Astrocyte (in vitro differentiated cells and primary cell): Measurements from ENCODE around the gene APP. TPM values are rescaled to one million over a fixed set of nuclear protein-coding genes. Genes with fewer than 3 reads are reported as not detected.
"Not testable (repeated sequence)": the region's sequence is repeated elsewhere in the genome, so short reads cannot be mapped to it uniquely, and the experiment has no call there.

Source experiments
- DNase-seq: peaks from one replicate; pipeline ENCODE4 v3.0.0-alpha.2; 2010; ENCODE audit warnings: low read depth
- FAIRE-seq: peaks from 2 replicates; lab custom pipeline; 2011; peaks lifted over from hg19 to GRCh38; lab: Jason Lieb, UNC
- H2AFZ ChIP-seq: 2 replicates; pipeline ENCODE4 v1.6.0; 2012; ENCODE audit warnings: low read depth, low read length, inconsistent platforms
- H3K27ac ChIP-seq: 2 replicates; pipeline ENCODE4 v1.5.1; 2011; ENCODE audit warnings: low read depth, low read length, inconsistent platforms
- H3K27me3 ChIP-seq: 2 replicates; pipeline ENCODE4 v1.6.0; 2011; ENCODE audit warnings: low read length, inconsistent platforms; ENCODE audit not compliant: insufficient read depth
- H3K36me3 ChIP-seq: 2 replicates; pipeline ENCODE4 v1.5.1; 2011; ENCODE audit warnings: low read length, inconsistent platforms; ENCODE audit not compliant: insufficient read depth
- H3K4me1 ChIP-seq: 2 replicates; pipeline ENCODE4 v1.5.1; 2011; ENCODE audit warnings: low read length, inconsistent platforms; ENCODE audit not compliant: insufficient read depth
- H3K4me2 ChIP-seq: 2 replicates; pipeline ENCODE4 v1.6.0; 2012; ENCODE audit warnings: low read length, inconsistent platforms
- H3K4me3 ChIP-seq: 2 replicates; pipeline ENCODE4 v1.5.1; 2011; ENCODE audit warnings: low read depth, mild to moderate bottlenecking, low read length, inconsistent platforms; ENCODE audit not compliant: insufficient read depth
- H3K79me2 ChIP-seq: 2 replicates; pipeline ENCODE4 v1.6.0; 2012; ENCODE audit warnings: mild to moderate bottlenecking, low read length, inconsistent platforms; ENCODE audit not compliant: insufficient read depth
- H3K9ac ChIP-seq: 2 replicates; pipeline ENCODE4 v1.6.0; 2012; ENCODE audit warnings: mild to moderate bottlenecking, low read length, inconsistent platforms
- H3K9me3 ChIP-seq: 2 replicates; pipeline ENCODE4 v1.5.1; 2012; ENCODE audit warnings: low read depth, mild to moderate bottlenecking, low read length, inconsistent platforms; ENCODE audit not compliant: insufficient read depth
- H4K20me1 ChIP-seq: 2 replicates; pipeline ENCODE4 v1.6.0; 2012; ENCODE audit warnings: low read length, inconsistent platforms; ENCODE audit not compliant: insufficient read depth
- H3K27ac Mint-ChIP-seq: one replicate; pipeline ENCODE4 v1.8.0; 2021; ENCODE audit warnings: mild to moderate bottlenecking, mixed read lengths; ENCODE audit not compliant: unreplicated experiment
- H3K27me3 Mint-ChIP-seq: one replicate; pipeline ENCODE4 v1.8.0; 2021; ENCODE audit warnings: low read depth, mixed read lengths; ENCODE audit not compliant: unreplicated experiment
- H3K36me3 Mint-ChIP-seq: one replicate; pipeline ENCODE4 v1.8.0; 2021; ENCODE audit warnings: low read depth, mixed read lengths; ENCODE audit not compliant: unreplicated experiment
- H3K4me1 Mint-ChIP-seq: one replicate; pipeline ENCODE4 v1.8.0; 2021; ENCODE audit warnings: low read depth, mixed read lengths; ENCODE audit not compliant: unreplicated experiment
- H3K4me3 Mint-ChIP-seq: one replicate; pipeline ENCODE4 v1.8.0; 2021; ENCODE audit warnings: mild to moderate bottlenecking, moderate library complexity, mixed read lengths; ENCODE audit not compliant: unreplicated experiment
- H3K9me3 Mint-ChIP-seq: one replicate; pipeline ENCODE4 v1.8.0; 2021; ENCODE audit warnings: mild to moderate bottlenecking, mixed read lengths; ENCODE audit not compliant: unreplicated experiment
- EZH2 ChIP-seq: IDR thresholded peaks from 2 replicates; pipeline ENCODE4 v1.6.1; 2012; ENCODE audit warnings: mild to moderate bottlenecking, low read length, inconsistent platforms; ENCODE audit not compliant: insufficient read depth
- total RNA-seq: library from RNA; stranded (reverse); gene quantifications from 2 replicates; pipeline ENCODE4 v1.2.1, GENCODE V29; 2021
- TF ChIP-seq, protein P1 (sequence below): IDR thresholded peaks from 2 replicates; pipeline ENCODE4 v1.5.1; 2011; ENCODE audit warnings: low read depth, mild to moderate bottlenecking, inconsistent platforms, low read length, moderate library complexity; ENCODE audit not compliant: insufficient read depth

APP gene
- total RNA-seq, 1 donor from 2014 or later: 823 TPM

DNA sequence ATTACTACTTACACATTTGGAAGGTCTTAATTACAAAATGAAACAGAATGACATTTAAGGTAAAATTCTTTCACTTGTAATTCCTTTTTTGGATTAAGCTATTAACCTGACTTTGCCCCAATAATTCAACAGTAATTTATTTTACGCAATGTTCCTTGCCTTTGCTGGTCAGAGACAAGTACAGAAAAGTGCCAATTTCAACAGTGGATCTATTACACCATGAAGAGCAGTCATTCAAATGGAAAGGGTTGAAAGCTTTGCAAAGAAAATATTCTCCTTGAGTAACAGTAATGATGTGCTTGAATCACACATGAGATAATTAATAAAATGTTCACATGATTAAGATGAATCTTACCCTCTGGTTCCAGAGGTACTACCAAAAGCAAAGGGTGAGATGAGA, 84.7 kb downstream of the APP start:
- Mint-ChIP-seq H3K27me3 (no peaks in the 10 kb centered on the region), H3K9me3 (no peaks in the 10 kb centered on the region), H3K4me3 (no peak overlapping the region), H3K27ac (no peak overlapping the region), H3K36me3 (peaks cover 18% of the 10 kb centered on the region), H3K4me1 (peaks cover 5% of the 10 kb centered on the region)
- Histone ChIP-seq H4K20me1 (peaks cover 26% of the 10 kb centered on the region), H3K4me1 (no peaks in the 10 kb centered on the region), H3K79me2 (peaks cover 69% of the 10 kb centered on the region), H3K27ac (no peak overlapping the region), H3K4me2 (no peak overlapping the region), H3K36me3 (no peaks in the 10 kb centered on the region), H3K4me3 (no peak overlapping the region), H3K9ac (no peak overlapping the region), H2AFZ (no peak overlapping the region), H3K9me3 (no peaks in the 10 kb centered on the region), H3K27me3 (no peaks in the 10 kb centered on the region)
- FAIRE-seq (no peak), DNase-seq (no peak)
- TF ChIP-seq EZH2: no peak
- TF ChIP-seq, protein P1, sequence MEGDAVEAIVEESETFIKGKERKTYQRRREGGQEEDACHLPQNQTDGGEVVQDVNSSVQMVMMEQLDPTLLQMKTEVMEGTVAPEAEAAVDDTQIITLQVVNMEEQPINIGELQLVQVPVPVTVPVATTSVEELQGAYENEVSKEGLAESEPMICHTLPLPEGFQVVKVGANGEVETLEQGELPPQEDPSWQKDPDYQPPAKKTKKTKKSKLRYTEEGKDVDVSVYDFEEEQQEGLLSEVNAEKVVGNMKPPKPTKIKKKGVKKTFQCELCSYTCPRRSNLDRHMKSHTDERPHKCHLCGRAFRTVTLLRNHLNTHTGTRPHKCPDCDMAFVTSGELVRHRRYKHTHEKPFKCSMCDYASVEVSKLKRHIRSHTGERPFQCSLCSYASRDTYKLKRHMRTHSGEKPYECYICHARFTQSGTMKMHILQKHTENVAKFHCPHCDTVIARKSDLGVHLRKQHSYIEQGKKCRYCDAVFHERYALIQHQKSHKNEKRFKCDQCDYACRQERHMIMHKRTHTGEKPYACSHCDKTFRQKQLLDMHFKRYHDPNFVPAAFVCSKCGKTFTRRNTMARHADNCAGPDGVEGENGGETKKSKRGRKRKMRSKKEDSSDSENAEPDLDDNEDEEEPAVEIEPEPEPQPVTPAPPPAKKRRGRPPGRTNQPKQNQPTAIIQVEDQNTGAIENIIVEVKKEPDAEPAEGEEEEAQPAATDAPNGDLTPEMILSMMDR: no peak

DNA sequence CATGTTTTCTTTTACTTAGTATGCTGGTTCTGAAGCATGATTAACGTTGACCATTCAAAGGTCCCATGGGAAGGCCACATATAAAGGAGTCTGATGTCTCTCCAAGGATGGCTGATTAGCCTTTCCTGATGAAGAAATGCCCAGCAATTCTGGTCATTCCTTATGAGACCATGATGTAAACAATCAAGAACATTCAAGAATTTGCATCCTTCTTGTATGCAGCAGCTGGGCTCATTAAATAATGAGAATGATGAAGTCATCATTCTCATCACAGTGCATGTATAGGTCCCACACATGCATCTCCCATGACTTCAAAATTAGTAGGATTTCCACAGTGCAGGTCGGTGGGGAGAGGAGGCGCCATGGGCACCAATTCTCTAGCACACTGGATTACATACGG, 85.4 kb downstream of the APP start:
- Histone ChIP-seq H3K27ac (no peak overlapping the region), H2AFZ (no peak overlapping the region), H4K20me1 (peaks cover 23% of the 10 kb centered on the region), H3K79me2 (peaks cover 64% of the 10 kb centered on the region), H3K9me3 (no peaks in the 10 kb centered on the region), H3K27me3 (no peaks in the 10 kb centered on the region), H3K4me1 (no peaks in the 10 kb centered on the region), H3K9ac (no peak overlapping the region), H3K4me3 (no peak overlapping the region), H3K36me3 (no peaks in the 10 kb centered on the region), H3K4me2 (no peak overlapping the region)
- no peak overlapping the region for H3K4me3 Mint-ChIP-seq
- H3K36me3 Mint-ChIP-seq: peaks cover 20% of the 10 kb centered on the region
- TF ChIP-seq, protein P1: no peak
- no peak for TF ChIP-seq EZH2
- H3K9me3 Mint-ChIP-seq: no peaks in the 10 kb centered on the region
- no peak for DNase-seq
- H3K27me3 Mint-ChIP-seq: no peaks in the 10 kb centered on the region
- H3K27ac Mint-ChIP-seq: no peak overlapping the region
- no peak for FAIRE-seq
- peaks cover 5% of the 10 kb centered on the region for H3K4me1 Mint-ChIP-seq

DNA sequence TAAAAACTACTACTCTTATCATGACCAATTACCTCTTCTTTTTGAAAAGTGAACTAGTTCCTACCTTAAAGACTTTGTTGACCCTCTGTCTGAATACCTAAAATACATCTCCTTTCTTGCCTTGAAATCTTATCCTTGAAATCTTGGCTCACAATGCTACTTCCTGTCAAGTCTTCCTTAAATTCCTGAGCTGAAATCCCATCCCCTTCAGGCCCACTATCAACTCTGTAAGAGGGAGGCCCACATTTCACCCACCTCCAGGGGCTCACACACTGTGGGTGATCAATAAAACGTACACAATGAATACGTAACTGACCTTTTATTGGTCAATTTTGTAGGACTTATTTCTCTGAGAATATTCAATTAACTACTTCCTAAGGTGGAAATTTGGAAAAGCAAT, 88.0 kb downstream of the APP start:
- no peak for FAIRE-seq
- H3K4me2 ChIP-seq: no peak overlapping the region
- Mint-ChIP-seq H3K27me3 (no peaks in the 10 kb centered on the region), H3K4me3 (no peak overlapping the region), H3K9me3 (no peaks in the 10 kb centered on the region), H3K4me1 (peaks cover 7% of the 10 kb centered on the region), H3K27ac (peak overlapping the region; percentile 49), H3K36me3 (peaks cover 11% of the 10 kb centered on the region)
- H4K20me1 ChIP-seq: peaks cover 18% of the 10 kb centered on the region
- H3K9ac ChIP-seq: no peak overlapping the region
- DNase-seq: no peak
- no peak overlapping the region for H3K27ac ChIP-seq
- no peaks in the 10 kb centered on the region for H3K9me3 ChIP-seq
- H3K4me1 ChIP-seq: no peaks in the 10 kb centered on the region
- no peak overlapping the region for H3K4me3 ChIP-seq
- no peaks in the 10 kb centered on the region for H3K27me3 ChIP-seq
- H2AFZ ChIP-seq: no peak overlapping the region
- no peak for TF ChIP-seq EZH2
- TF ChIP-seq, protein P1: no peak
- peaks cover 68% of the 10 kb centered on the region for H3K79me2 ChIP-seq
- H3K36me3 ChIP-seq: no peaks in the 10 kb centered on the region

- not testable (repeated sequence) for H3K4me2 ChIP-seq, H2AFZ ChIP-seq, H3K27me3 ChIP-seq, H3K4me3 Mint-ChIP-seq, H3K36me3 ChIP-seq, FAIRE-seq, H3K4me1 ChIP-seq, H3K9me3 ChIP-seq, H3K9me3 Mint-ChIP-seq, H3K4me3 ChIP-seq, H3K27ac ChIP-seq, H3K36me3 Mint-ChIP-seq, H3K27me3 Mint-ChIP-seq, DNase-seq, H3K9ac ChIP-seq, H3K27ac Mint-ChIP-seq
- Histone ChIP-seq H3K79me2 (peaks cover 71% of the 10 kb centered on the region), H4K20me1 (peaks cover 11% of the 10 kb centered on the region)
- H3K4me1 Mint-ChIP-seq: peaks cover 13% of the 10 kb centered on the region
Measured at GRCh38 chr21:26081175-26081760, 89.3 kb downstream of the APP start.
